Measurements from ENCODE around the gene TCEAL2.
"Not testable (repeated sequence)": the region's sequence is repeated elsewhere in the genome, so short reads cannot be mapped to it uniquely, and the experiment has no call there.

Gene TCEAL2

DNA sequence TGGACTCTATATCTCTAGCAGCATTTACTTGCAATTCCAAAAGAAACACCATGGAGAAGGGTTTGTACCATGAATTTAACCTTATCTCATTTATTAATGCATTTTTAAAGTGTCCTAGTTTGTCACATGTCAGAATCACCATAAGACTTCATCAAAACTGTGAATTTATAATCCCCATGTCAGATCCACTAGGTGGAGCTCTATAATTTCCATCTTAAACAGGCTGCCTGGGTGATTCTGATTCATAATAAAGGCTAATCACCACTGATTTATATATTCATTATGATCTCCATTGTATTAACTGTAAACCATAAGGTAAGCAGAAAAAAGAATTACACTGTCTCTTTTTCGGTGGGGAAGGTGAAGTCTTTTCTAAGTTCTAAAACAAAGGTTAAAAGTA is 4.0 kb downstream of the TCEAL2 start:
- no peak overlapping the region for H3K14ac ChIP-seq (ENCODE audit: low read length)
- no peak overlapping the region for H2AK5ac ChIP-seq (ENCODE audit: low read depth, low read length)
- H2BK15ac ChIP-seq (ENCODE audit: low read length) = no peak overlapping the region
- H3K79me1 ChIP-seq (ENCODE audit: low read depth, low read length) = no peaks in the 10 kb centered on the region
- H3K27ac ChIP-seq (replicated peaks; ENCODE audit: low read length) = no peak overlapping the region
- no peak overlapping the region for H3K18ac ChIP-seq (ENCODE audit: low read length)
- H2AFZ ChIP-seq (ENCODE audit: low read length) = no peak overlapping the region
- H3K23ac ChIP-seq (ENCODE audit: low read depth, low read length, poor library complexity) = no peak overlapping the region
- H4K91ac ChIP-seq (ENCODE audit: low read depth, low read length, poor library complexity) = no peak overlapping the region
- no peak overlapping the region for H4K8ac ChIP-seq (ENCODE audit: low read depth, low read length)
- peaks cover 0 to 36% (median 0%) of the 10 kb centered on the region in 3 experiments for H3K27me3 ChIP-seq (ENCODE audit: control insufficient read depth in 3 of 3, insufficient read depth in 3 of 3, low read depth in 1 of 3, low read length in 3 of 3)
- H2BK5ac ChIP-seq (ENCODE audit: low read length) = no peak overlapping the region
- peaks cover 0 to 3% of the 10 kb centered on the region in 2 donors for H3K4me1 ChIP-seq (ENCODE audit: control insufficient read depth in 2 of 2, insufficient read depth in 1 of 2, low read depth in 1 of 2, low read length in 2 of 2)
- no peak overlapping the region for H2BK120ac ChIP-seq (ENCODE audit: low read depth, low read length)
- no peak overlapping the region for H3K4me3 ChIP-seq (ENCODE audit: low read length in 2 of 2)
- no peaks in the 10 kb centered on the region for H3K36me3 ChIP-seq (replicated peaks in 1 of 2; ENCODE audit: control insufficient read depth in 2 of 2, insufficient read depth in 2 of 2, low read length in 2 of 2)
- H3K9me3 ChIP-seq (replicated peaks in 1 of 2; ENCODE audit: control insufficient read depth in 2 of 2, insufficient read depth in 1 of 2, low read depth in 1 of 2, low read length in 2 of 2) = no peaks in the 10 kb centered on the region
- H3K4me2 ChIP-seq (ENCODE audit: insufficient read depth, low read length, poor library complexity, severe bottlenecking) = no peak overlapping the region
- no peak for DNase-seq (ENCODE audit: low spot score)
- H3K9ac ChIP-seq (ENCODE audit: low read depth, low read length, poor library complexity) = no peak overlapping the region
- H2BK12ac ChIP-seq (ENCODE audit: low read length) = no peak overlapping the region
- no CpG with 5 or more reads among the region's 1 CpG for WGBS, 2 donors (ENCODE audit: extremely low coverage in 2 of 2, insufficient read length in 2 of 2, insufficient replicate concordance in 1 of 2)
- H3K4ac ChIP-seq (ENCODE audit: low read length) = no peak overlapping the region

- no CpG with 5 or more reads among the region's 4 CpGs for WGBS, 2 donors (ENCODE audit: extremely low coverage in 2 of 2, insufficient read length in 2 of 2, insufficient replicate concordance in 1 of 2)
- no peak overlapping the region for H4K8ac ChIP-seq (ENCODE audit: low read depth, low read length)
- no peak overlapping the region for H2BK15ac ChIP-seq (ENCODE audit: low read length)
- H2BK12ac ChIP-seq (ENCODE audit: low read length) = no peak overlapping the region
- H3K4me2 ChIP-seq (ENCODE audit: insufficient read depth, low read length, poor library complexity, severe bottlenecking) = no peak overlapping the region
- H4K91ac ChIP-seq (ENCODE audit: low read depth, low read length, poor library complexity) = no peak overlapping the region
- no peak overlapping the region for H2AFZ ChIP-seq (ENCODE audit: low read length)
- no peak overlapping the region for H3K18ac ChIP-seq (ENCODE audit: low read length)
- H2AK5ac ChIP-seq (ENCODE audit: low read depth, low read length) = no peak overlapping the region
- H3K36me3 ChIP-seq (replicated peaks in 1 of 2; ENCODE audit: control insufficient read depth in 2 of 2, insufficient read depth in 2 of 2, low read length in 2 of 2) = no peaks in the 10 kb centered on the region
- no peak overlapping the region for H3K27ac ChIP-seq (replicated peaks; ENCODE audit: low read length)
- H3K4ac ChIP-seq (ENCODE audit: low read length) = no peak overlapping the region
- H3K23ac ChIP-seq (ENCODE audit: low read depth, low read length, poor library complexity) = no peak overlapping the region
- H3K27me3 ChIP-seq (ENCODE audit: control insufficient read depth in 3 of 3, insufficient read depth in 3 of 3, low read depth in 1 of 3, low read length in 3 of 3) = peaks cover 0 to 15% (median 0%) of the 10 kb centered on the region in 3 experiments
- no peak overlapping the region for H2BK5ac ChIP-seq (ENCODE audit: low read length)
- H3K4me3 ChIP-seq (ENCODE audit: low read length in 2 of 2) = no peak overlapping the region
- no peak for DNase-seq (ENCODE audit: low spot score)
- no peaks in the 10 kb centered on the region for H3K79me1 ChIP-seq (ENCODE audit: low read depth, low read length)
- no peaks in the 10 kb centered on the region for H3K9me3 ChIP-seq (replicated peaks in 1 of 2; ENCODE audit: control insufficient read depth in 2 of 2, insufficient read depth in 1 of 2, low read depth in 1 of 2, low read length in 2 of 2)
- H3K14ac ChIP-seq (ENCODE audit: low read length) = no peak overlapping the region
- H2BK120ac ChIP-seq (ENCODE audit: low read depth, low read length) = no peak overlapping the region
- no peaks in the 10 kb centered on the region for H3K4me1 ChIP-seq (ENCODE audit: control insufficient read depth in 2 of 2, insufficient read depth in 1 of 2, low read depth in 1 of 2, low read length in 2 of 2)
- H3K9ac ChIP-seq (ENCODE audit: low read depth, low read length, poor library complexity) = no peak overlapping the region
Observed at GRCh38 chrX:102138064-102138463, 12.6 kb downstream of the TCEAL2 start.

- H3K18ac ChIP-seq (ENCODE audit: low read length); H2BK15ac ChIP-seq (ENCODE audit: low read length); H3K36me3 ChIP-seq (replicated peaks in 1 of 2; ENCODE audit: control insufficient read depth in 2 of 2, insufficient read depth in 2 of 2, low read length in 2 of 2); H3K4ac ChIP-seq (ENCODE audit: low read length); H2BK5ac ChIP-seq (ENCODE audit: low read length); H2BK120ac ChIP-seq (ENCODE audit: low read depth, low read length); H3K27ac ChIP-seq (replicated peaks; ENCODE audit: low read length); H4K8ac ChIP-seq (ENCODE audit: low read depth, low read length); H3K9me3 ChIP-seq (replicated peaks in 1 of 2; ENCODE audit: control insufficient read depth in 2 of 2, insufficient read depth in 1 of 2, low read depth in 1 of 2, low read length in 2 of 2); DNase-seq (ENCODE audit: low spot score); H3K9ac ChIP-seq (ENCODE audit: low read depth, low read length, poor library complexity); H2AFZ ChIP-seq (ENCODE audit: low read length); H2AK5ac ChIP-seq (ENCODE audit: low read depth, low read length); H3K14ac ChIP-seq (ENCODE audit: low read length); H3K4me1 ChIP-seq (ENCODE audit: control insufficient read depth in 2 of 2, insufficient read depth in 1 of 2, low read depth in 1 of 2, low read length in 2 of 2); H3K27me3 ChIP-seq (ENCODE audit: control insufficient read depth in 3 of 3, insufficient read depth in 3 of 3, low read depth in 1 of 3, low read length in 3 of 3); H2BK12ac ChIP-seq (ENCODE audit: low read length); H3K4me2 ChIP-seq (ENCODE audit: insufficient read depth, low read length, poor library complexity, severe bottlenecking); H3K4me3 ChIP-seq (ENCODE audit: low read length in 2 of 2); H3K23ac ChIP-seq (ENCODE audit: low read depth, low read length, poor library complexity); H3K79me1 ChIP-seq (ENCODE audit: low read depth, low read length); H4K91ac ChIP-seq (ENCODE audit: low read depth, low read length, poor library complexity): not testable (repeated sequence)
- WGBS, 2 donors (ENCODE audit: extremely low coverage in 2 of 2, insufficient read length in 2 of 2, insufficient replicate concordance in 1 of 2) = no CpG with 5 or more reads among the region's 16 CpGs
Observed at GRCh38 chrX:102140876-102141275, 15.4 kb downstream of the TCEAL2 start.

- not testable (repeated sequence) for H2AK5ac ChIP-seq (ENCODE audit: low read depth, low read length); H3K4me3 ChIP-seq (ENCODE audit: low read length in 2 of 2); H3K18ac ChIP-seq (ENCODE audit: low read length); DNase-seq (ENCODE audit: low spot score); H3K4me2 ChIP-seq (ENCODE audit: insufficient read depth, low read length, poor library complexity, severe bottlenecking); H3K36me3 ChIP-seq (replicated peaks in 1 of 2; ENCODE audit: control insufficient read depth in 2 of 2, insufficient read depth in 2 of 2, low read length in 2 of 2); H2BK120ac ChIP-seq (ENCODE audit: low read depth, low read length); H3K4me1 ChIP-seq (ENCODE audit: control insufficient read depth in 2 of 2, insufficient read depth in 1 of 2, low read depth in 1 of 2, low read length in 2 of 2); H3K27me3 ChIP-seq (ENCODE audit: control insufficient read depth in 3 of 3, insufficient read depth in 3 of 3, low read depth in 1 of 3, low read length in 3 of 3); H3K23ac ChIP-seq (ENCODE audit: low read depth, low read length, poor library complexity); H3K9me3 ChIP-seq (replicated peaks in 1 of 2; ENCODE audit: control insufficient read depth in 2 of 2, insufficient read depth in 1 of 2, low read depth in 1 of 2, low read length in 2 of 2); H2BK5ac ChIP-seq (ENCODE audit: low read length); H3K4ac ChIP-seq (ENCODE audit: low read length); H4K91ac ChIP-seq (ENCODE audit: low read depth, low read length, poor library complexity); H2BK15ac ChIP-seq (ENCODE audit: low read length); H4K8ac ChIP-seq (ENCODE audit: low read depth, low read length); H3K79me1 ChIP-seq (ENCODE audit: low read depth, low read length); H3K27ac ChIP-seq (replicated peaks; ENCODE audit: low read length); H2AFZ ChIP-seq (ENCODE audit: low read length); H3K14ac ChIP-seq (ENCODE audit: low read length); H2BK12ac ChIP-seq (ENCODE audit: low read length); H3K9ac ChIP-seq (ENCODE audit: low read depth, low read length, poor library complexity)
- no CpG with 5 or more reads among the region's 19 CpGs for WGBS, 2 donors (ENCODE audit: extremely low coverage in 2 of 2, insufficient read length in 2 of 2, insufficient replicate concordance in 1 of 2)
Observed at GRCh38 chrX:102141631-102142030, 16.2 kb downstream of the TCEAL2 start.

All from neuronal stem cell (in vitro differentiated cells).